NCI-H2227 treated with DMSO at 0.1 percent for 48 hours (cell line): ENCODE results near the gene ARL5A.
"Not testable (repeated sequence)": the region's sequence is repeated elsewhere in the genome, so short reads cannot be mapped to it uniquely, and the experiment has no call there.

ENCODE experiments used
- DNase-seq: peaks from one replicate; lab custom pipeline; 2025; lab: John Stamatoyannopoulos, UW

Gene ARL5A

DNA sequence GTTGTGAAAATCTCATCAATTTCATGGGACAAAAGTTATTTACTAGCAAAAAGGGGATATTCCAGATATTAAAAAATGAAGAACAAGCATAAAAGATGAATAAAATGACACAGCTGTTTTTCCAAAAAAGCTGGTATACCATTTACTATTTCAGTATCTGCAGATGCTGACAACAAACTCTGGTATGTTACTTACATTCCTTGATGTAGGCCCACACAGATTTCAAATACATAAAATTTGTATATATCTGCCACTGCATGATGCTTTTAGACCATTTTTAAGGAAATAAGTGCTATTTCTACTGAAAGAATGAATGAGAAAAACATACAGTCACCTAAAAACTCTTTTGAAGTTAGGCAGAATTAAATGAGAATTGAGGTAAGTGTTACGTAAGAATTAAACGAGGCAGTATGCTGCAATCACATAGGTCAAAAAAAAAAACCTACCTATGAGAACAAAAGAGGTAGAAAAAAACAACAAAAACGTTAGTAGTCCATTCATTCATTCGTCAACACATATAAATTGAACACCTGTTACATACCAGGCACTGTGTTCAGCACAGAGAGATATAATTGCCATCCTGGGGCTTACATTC is 32.5 kb downstream of the ARL5A start:
- DNase-seq, result no peak

DNA sequence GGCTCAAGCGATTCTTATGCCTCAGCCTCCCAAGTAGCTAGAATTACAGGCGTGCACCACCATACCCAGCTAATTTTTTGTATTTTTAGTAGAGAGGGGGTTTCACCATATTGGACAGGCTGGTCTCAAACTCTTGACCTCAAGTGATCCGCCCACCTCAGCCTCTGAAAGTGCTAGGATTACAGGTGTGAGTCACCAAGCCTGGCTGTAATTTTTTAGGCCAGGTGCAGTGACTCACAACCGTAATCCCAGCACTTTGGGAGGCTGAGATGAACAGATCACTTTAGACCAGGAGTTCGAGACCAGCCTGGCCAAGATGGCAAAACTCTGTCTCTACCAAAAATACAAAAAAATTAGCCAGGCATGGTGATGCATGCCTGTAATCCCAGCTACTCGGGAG is 33.8 kb downstream of the ARL5A start:
- DNase-seq, result not testable (repeated sequence)

DNA sequence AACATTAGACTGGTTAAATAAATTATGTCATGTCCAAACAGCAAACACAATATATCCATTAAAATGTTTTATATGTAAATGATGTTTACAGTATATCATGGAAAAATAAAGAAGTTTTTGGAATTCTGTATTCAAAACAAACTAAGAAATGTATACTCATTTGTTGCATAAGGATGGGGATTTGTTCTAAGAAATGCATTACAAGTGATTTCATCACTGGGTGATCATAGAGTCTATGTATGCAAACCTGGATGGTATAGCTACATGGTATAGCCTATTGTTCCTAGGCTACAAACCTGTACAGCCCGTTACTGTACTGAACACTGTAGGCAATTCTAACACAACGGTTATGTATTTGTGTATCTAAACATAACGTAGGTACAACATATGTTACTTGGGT is 35.1 kb downstream of the ARL5A start:
- DNase-seq, result no peak

DNA sequence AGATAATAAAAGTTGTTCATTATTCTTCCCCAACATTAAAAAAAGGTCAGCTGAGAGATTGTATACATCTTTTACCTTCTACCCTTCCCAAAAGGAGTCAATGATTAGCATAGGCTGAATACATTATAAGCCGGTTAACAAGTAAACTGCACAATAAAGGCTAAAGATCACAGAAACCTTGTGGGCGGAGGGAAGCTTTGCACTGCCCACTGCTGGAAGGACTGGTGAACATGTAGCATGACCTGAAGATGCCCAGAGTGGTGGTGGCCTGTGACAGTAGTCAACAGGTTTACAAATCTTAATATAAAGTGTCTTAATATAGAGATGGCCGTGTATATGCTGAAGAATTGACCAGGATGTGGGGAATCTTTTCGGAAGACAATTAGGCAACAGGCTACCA is 35.6 kb downstream of the ARL5A start:
- DNase-seq, result no peak

DNA sequence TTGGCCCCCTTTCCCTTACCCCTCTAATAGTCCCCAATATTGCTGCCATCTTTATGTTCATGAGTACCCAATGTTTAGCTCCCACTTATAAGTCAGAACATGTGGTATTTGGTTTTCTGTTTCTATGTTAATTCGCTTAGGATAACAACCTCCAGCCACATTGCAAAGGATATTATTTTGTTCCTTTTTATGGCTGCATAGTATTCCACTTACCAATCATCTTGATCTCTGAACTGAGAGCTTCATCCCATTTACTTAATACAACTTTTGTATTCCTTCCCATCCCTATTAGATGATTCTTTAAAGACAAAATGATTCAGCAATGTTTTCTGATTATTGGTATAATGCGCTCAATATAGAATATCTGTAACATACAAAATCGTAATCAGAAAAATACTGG is 36.7 kb downstream of the ARL5A start:
- no peak for DNase-seq

DNA sequence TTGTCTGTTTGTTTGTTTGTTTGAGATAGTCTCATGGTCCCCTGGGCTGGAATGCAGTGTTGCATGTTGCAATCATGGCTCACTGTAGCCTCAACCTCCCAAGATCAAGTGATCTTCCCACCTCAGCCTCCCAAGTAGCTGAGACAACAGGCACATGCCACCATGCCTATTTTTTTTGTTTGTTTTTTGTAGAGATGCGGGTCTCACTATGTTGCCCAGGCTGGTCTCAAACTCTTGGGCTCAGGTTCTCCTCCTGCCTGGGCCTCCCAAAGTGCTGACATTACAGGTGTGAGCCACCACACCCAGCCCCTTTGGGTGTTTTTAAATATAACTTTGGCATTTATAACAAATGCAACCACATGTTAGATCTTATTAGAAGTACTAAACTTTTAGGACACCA is 37.5 kb downstream of the ARL5A start:
- DNase-seq, result no peak

DNA sequence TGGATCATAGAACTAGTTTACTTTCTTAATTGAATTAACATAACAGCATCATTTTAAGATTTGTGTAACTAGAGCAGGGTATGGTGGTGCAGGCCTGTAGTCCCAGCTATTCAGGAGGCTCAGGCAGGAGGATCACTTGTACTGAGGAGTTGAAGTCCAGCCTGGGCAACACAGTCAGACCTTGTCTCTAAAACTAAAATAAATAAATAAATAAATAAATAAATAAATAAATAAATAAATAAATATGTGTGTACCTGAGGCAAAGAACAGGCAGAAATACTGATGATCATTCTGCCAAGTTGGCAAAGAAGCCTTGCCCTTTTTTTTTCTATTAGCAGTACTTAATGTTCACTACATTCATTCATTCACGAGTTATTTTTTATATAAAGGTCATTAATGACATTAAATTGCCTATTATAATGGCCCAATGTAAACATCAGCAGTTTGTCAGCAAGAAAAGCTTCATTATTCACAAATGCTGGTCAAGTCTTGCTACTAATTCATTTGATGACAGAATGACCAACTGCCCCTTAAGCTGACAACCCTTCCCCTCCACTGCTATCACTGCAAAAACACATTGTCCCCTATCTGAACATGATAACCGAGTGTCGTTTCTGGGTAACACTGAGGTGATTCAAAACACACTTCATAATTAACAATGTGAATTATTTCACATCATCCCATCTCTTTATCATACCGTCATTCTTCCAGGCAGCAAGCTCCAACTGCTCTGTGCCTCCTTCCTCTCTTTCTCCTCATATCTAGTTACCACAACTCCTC is 39.0 kb downstream of the ARL5A start:
- no peak for DNase-seq

DNA sequence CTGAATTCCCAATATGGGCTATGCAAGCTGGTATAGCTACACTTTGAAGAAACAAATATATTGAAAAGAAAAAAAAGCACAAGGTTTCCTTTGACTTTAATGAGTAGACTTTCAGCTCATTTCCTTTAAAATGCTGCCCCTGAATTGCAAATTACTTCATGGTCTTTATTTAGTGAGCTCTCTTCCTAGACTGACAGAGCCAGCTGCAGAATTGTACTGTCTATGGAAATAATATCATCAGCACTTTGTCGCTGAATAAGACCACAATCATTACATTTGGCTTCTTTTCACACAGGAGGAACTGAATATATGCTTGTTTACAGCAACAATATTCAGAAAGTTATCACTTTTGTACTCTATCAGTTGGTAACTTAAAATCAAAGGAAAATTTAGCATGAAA is 41.7 kb downstream of the ARL5A start:
- DNase-seq, result no peak

DNA sequence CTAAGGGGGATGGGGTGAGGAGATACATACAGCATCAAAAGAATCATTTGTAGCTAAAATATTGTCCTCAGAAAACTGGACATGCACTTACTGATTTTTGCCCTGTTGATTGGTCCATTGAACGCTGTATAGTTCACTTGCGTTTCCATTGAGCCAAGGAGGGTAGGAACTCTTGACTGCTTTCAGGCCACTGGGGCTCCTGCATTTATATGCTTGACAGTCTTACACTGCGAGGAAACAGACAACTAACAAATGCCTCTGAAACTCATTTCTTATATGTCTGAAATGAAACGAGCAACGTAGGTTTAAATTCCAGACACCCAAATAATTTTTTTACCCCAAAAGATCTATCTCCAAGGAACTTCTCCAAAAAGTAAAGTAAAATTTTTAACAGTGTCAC is 42.1 kb downstream of the ARL5A start:
- DNase-seq, result no peak

DNA sequence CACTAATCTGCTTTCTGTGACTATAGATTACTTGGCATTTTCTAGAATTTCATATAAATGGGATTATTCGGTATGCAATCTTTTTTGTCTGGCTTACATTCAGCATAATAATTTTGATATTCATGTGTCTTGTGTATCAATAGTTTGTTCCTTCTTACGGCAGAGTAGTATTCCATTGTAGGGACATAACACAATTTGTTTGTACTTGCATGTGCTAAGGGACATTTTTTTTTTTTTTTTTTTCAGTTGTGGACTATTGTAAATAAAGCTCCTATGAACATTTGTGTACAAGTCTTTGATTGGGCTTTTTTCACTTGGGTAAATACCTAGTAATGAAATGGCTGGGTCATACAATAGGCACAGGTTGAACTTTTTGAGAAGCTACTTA is 45.1 kb downstream of the ARL5A start:
- DNase-seq, result no peak

DNA sequence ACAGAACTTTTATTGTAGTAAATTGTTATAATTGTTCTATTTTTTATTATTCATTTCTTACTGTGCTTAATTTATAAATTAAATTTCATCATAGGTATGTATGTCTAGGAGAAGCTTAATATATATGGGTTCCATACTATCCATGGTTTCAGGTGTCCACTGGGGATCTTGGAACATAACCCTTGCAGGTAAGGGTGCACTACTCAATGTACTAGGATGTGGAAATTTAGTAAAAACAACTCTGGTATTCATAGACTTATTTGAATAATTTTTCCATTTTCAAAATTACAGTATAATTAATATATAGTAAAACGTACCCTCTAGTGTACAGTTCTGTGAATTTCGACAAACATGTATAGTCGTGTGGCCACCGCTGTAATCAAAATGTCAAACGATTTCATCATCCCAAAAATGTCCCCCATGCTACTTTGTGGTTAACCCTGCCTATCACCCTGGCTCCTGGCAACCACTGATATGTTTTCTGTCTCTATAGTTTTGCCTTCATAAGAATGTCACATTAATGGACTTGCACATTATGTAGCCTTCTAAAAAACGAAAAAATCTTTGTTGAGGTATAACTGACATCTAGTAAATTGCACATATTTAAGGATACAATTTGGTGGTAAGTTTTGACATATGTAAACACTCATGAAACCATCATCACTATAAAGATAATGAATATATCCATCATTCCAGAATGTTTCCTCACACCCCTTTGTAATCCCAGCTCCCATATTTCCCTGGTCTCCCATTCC is 45.7 kb downstream of the ARL5A start:
- DNase-seq, result no peak

DNA sequence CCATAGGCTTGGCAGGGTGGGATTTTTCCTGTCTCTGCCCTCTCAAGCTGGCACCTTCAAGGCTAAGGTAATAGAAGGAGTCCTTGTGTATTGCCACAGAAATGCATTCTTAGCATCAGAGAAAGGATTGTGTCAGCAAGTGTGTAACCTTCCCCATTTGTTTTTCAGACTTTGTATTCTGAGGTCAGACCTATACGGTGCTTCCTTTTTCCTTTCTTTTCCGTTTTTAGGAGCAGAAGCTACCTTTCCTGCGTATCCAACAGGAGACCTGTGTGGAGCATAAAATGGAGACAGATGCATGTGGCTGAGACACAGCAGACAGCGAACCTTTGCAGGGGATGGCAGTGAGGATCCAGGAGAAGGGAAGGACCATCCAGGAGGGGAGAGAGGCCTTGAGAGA is 46.6 kb downstream of the ARL5A start:
- no peak for DNase-seq

DNA sequence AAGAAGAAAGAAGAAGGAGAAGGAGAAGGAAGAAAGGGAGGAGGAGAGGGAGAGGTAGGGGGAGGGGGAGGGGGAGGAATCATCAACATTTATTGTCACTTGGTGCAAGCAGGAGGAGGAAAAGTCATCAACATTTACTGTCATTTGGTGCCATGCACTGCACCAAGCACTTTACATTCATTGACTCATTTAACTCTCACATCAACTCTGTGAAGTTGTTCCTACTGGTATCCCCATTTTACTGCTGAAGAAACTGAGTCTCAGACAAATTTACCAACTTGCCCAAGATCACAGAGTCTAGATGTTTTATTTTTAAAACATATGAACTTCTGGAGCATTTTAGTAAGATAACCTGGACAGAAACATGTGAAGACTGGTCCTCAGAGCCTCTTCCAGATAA is 47.3 kb downstream of the ARL5A start:
- DNase-seq, result no peak

DNA sequence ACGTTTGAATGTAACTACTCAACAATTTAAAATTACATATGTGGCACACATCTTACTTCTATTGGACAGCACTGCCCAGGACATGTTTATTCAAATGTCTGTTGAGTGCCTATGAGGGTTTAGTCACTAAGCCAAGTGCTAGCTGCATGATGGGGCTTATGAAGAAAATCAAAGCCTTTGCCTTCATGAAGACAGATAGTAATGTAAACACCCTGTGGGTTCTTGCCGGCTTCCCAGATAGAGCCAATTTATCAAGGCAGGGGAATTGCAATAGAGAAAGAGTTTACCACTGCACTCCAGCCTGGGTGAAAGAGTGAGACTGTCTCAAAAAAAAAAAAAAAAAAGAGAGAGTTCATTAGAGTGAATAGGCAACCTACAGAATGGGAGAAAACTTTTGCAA is 50.3 kb downstream of the ARL5A start:
- DNase-seq, result no peak

DNA sequence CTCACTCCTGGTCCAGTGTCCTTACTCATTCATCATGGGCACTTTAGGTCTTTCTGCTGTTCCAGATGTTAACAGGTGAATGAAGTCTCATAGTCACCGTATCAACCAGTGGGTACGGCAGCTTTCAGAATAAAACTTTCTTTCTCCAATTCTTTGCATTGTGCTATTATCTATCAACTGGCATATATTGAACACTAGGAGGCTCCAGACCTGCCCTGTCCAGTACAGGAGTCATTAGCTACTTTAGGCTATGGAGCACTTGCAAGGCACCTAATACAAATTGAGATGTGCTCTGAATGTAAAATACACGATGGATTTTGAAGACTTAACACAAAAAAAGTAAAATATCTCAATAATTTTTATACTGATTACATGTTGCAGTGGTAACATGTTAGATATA is 50.7 kb downstream of the ARL5A start:
- DNase-seq, result no peak

DNA sequence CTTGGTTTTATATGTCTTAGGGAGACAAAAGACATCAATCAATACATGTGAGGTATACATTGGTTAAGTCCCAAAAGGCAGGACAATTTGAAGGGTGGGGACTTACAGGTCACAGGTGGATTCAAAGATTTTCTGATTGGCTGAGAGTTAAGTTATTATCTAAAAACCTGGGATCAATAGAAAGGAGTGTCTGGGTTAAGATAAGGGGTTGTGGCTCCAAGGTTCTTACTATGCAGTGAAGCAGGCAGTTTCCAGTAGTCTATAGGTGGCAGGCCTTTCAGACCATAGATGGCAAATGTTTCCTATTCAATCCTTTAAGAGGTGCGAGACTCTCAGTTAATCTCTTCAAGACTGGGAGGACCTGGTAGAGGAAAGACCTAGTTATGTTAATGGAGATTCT is 51.9 kb downstream of the ARL5A start:
- no peak for DNase-seq

DNA sequence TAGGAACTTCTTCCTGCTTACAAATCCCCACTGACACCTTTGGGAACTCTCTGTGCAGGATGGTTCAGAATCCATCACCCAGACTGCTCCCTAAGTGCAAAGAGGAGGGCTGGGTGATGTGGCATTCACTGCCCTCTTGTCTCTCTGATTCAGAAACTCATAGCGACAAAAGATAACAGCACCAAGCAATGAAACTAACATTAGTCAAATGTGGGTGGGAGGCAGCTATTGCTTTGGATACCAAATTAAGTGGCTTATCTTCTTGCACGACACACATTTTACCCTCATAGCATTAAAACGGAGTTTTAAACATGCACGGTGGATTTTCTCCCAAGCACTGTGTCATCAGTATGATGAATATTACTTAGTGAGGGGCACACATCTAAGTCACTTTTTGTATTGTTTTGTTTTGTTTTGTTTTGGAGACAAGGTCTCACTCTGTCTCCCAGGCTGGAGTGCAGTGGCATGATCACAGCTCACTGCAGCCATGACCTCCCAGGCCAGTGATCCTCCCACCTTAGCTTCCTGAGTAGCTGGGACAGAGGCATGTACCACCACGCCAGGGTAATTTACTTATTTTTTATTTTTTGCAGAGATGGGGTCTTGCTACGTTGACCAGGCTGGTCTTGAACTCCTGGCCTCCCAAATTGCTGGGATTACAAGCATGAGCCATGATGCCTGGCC is 53.0 kb downstream of the ARL5A start:
- no peak for DNase-seq

DNA sequence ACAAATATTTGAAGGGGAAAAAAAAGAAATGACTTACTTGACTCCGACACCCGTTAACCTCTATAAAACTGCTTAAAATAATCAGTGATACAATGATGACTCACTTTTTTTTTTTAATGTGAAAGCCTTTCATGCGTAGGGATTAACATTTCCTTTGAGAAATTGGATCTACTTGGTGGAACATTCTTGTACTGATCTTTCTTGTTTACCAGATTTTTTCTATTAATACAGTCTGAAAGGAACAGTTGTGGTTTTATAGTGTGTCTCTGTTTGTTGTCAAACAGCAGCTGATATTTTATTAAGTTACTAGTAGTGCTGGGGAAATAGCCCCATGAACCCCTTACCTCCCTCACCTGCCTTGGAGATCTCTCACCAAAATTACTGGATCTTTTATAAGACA is 53.7 kb downstream of the ARL5A start:
- no peak for DNase-seq

DNA sequence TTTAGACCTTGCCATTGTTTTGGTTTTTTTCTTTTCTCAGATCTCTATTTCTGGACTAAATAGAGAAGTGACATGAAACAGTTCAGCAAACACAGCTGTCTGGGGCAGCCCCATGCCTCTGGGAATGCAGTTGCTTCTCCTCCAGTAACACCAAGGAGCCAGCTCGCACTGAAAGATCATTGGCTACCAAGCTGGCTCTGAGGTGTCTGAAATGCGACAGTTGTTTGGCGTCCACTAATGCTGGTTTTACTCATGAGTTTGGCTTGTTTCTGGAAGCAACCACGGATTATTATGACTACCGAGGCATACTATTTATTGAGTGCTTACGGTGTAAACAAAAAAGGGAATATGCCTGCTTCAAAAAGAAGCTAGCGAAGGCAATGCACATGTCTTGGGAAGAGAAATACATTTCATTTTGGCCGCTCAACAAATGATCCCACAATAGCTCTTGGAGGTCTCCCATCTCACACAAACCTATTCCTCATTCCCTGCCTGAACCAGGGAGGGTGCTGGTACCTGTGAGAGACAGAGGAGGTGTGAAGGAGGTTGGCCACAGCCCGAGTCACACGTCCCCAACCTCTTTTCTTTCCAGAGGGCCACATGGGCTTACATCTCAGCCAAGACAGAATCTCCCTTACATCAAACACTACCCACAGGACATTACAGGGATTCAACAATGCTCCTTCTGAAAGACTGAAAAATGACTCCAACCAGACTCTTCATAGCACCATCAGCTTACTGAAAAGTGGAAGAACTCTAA is 56.4 kb downstream of the ARL5A start:
- no peak for DNase-seq

DNA sequence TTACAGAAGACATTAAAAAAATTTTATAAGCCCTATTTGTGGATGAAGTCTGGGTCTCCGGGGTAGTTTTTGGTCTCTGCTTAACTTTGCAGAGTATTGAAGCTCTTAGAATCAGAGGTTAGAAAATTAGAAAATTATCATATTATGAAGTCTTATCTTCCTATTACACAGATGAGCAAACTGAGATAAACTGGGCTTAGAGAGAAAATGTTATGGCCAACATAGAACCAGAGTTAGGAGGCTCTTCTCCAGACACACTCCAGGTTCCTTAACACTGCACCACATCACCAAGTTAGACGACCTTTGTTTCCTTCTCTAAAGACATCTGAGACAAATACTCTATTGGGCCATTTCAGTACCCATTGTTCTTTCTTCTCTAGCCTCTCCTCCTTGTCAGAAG is 57.2 kb downstream of the ARL5A start:
- DNase-seq, result no peak

DNA sequence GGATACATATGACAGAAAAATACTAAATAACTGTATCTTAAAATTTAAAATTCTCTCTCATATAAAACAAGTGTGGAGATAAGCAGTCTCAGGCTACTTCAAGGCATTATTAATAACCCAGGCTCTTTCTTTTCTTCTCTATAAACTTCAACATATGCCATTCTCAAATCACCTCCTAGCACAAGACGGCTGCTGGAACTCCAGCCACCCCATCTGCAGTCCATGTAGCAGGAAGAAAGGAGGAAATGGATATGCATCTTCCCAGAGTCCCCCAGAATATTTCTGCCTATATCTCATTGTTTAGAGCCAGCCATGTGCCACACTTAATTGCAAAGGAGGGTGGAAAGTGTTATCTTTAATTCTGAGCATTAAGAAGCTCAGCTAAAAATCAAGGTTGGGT is 58.6 kb downstream of the ARL5A start:
- no peak for DNase-seq

DNA sequence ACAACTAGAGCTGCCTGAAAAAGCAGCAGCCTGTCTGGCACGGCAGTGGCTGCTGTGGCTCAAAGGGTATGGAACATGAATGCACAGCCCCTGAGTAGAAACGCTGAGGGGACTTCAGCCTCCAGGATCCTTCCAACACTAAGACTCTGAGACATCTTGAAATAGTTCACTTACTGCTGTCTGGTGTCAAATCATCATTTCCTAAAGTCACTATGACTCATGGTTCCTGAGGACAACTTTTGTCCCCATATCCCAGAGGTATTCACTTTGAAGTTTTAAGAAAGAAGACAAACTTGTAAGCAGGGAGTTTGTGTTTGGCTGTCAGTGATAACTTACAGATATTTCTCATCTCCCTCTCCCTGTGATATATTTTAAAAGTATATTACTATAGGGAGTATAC is 60.7 kb downstream of the ARL5A start:
- no peak for DNase-seq
